Suprapubic skin (tissue), 4 donors: ENCODE results near the gene RFX3.

Experiments
- CTCF ChIP-seq, 2 donors: fragments of 200-600 bp in 1 of 2; fragments of 450-650 bp in 1 of 2; sonication (generic) in 1 of 2; IDR thresholded peaks; one replicate each; pipeline ENCODE4 v1.5.1; 2016 to 2019; ENCODE audit warnings: antibody characterized with exemption in 2 of 2, mild to moderate bottlenecking in 1 of 2, moderate library complexity in 1 of 2
- EP300 ChIP-seq: sonication (generic); formaldehyde crosslinking; IDR thresholded peaks from one replicate; pipeline ENCODE4 v1.6.1; 2017; ENCODE audit warnings: antibody characterized with exemption
- POLR2A ChIP-seq, 2 donors: fragments of 450-650 bp; IDR thresholded peaks; one replicate each; pipeline ENCODE4 v1.6.1; 2017; ENCODE audit warnings: antibody characterized with exemption in 2 of 2, mild to moderate bottlenecking in 2 of 2, moderate library complexity in 2 of 2
- POLR2AphosphoS5 ChIP-seq, 3 donors: sonication (generic); formaldehyde crosslinking; IDR thresholded peaks; one replicate each; pipeline ENCODE4 v1.6.1; 2017; ENCODE audit warnings: antibody characterized with exemption in 3 of 3

- TF ChIP-seq POLR2A (IDR thresholded peaks at IDR 0.05) (no peak), POLR2AphosphoS5 (IDR thresholded peaks at IDR 0.05) (no peak), CTCF (IDR thresholded peaks at IDR 0.05) (no peak), EP300 (no peak)
Observed at GRCh38 chr9:3498691-3499090, 27.1 kb downstream of the RFX3 start.
